Measurements from ENCODE around the gene CCDC57.

DNA sequence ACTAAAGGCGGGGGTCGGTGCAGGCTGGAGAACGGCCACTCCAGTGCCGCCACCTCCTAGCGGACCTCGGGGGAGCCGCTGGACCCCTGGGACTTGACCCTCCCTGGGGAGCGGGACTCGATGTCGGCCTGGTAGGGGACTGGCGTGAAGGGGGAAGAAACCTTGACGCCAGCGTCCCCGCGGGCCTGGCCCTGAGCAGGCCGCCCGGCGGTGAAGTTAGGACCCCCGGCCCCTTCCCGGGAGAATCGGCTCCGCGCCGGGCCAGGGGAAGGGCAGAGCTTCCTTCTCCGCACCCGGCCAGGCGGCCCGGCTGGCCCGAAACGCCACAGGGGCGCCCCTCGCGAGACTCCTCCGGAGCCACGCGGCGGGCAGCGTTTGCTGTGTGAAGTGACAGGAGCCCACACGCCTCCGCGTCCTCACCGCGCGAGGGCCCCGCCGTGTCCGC is 147.4 kb downstream of the CCDC57 start:
- TF ChIP-seq TAF1 (IDR thresholded peaks at IDR 0.05; ENCODE audit: low read depth, low read length): no peak
- TF ChIP-seq EZH2 (IDR thresholded peaks at IDR 0.05; ENCODE audit: low read depth, low read length, severe bottlenecking): no peak
